Ascending aorta (tissue), 2 donors: Measurements from ENCODE around the gene NTNG2. TPM values are rescaled to one million over a fixed set of nuclear protein-coding genes. Genes with fewer than 3 reads are reported as not detected.

Experiments used
- DNase-seq, 2 donors: peaks; one replicate each; pipeline ENCODE4 v3.0.0-alpha.2; 2019; ENCODE audit warnings: low spot score in 2 of 2
- H3K27ac ChIP-seq, 2 donors: fragments of 200-600 bp; sonication (generic); one replicate each; pipeline ENCODE4 v1.5.1; 2016 to 2017; ENCODE audit warnings: mild to moderate bottlenecking in 1 of 2
- H3K27me3 ChIP-seq: fragments of 200-600 bp; sonication (generic); one replicate; pipeline ENCODE4 v1.5.1; 2017
- H3K36me3 ChIP-seq, 2 donors: fragments of 200-600 bp; sonication (generic); one replicate each; pipeline ENCODE4 v1.5.1; 2016
- H3K4me1 ChIP-seq, 2 donors: fragments of 200-600 bp; sonication (generic); one replicate each; pipeline ENCODE4 v1.5.1; 2016 to 2017; ENCODE audit warnings: mild to moderate bottlenecking in 1 of 2
- H3K4me3 ChIP-seq, 2 donors: fragments of 200-600 bp; sonication (generic); one replicate each; pipeline ENCODE4 v1.5.1; 2016 to 2017; ENCODE audit warnings: mild to moderate bottlenecking in 1 of 2
- H3K9me3 ChIP-seq, 2 donors: fragments of 200-600 bp; sonication (generic); one replicate each; pipeline ENCODE4 v1.5.1; 2016
- intact Hi-C: fragments of 100-400 bp; cut with DNase I; formaldehyde crosslinking; loops from one replicate; pipeline ENCODE4 v1.15.1; 2023
- total RNA-seq: library from RNA; depleted of rRNA; stranded (reverse); fragments of >200 nt; gene quantifications from one replicate; pipeline ENCODE4 v1.1.0, GENCODE V29; 2016
- TF ChIP-seq, protein P1 (sequence below), 3 experiments: fragments of 200-600 bp in 2 of 3; fragments of 450-650 bp in 1 of 3; sonication (generic) in 2 of 3; IDR thresholded peaks; one replicate each; pipeline ENCODE4 v1.5.1; 2016 to 2019; ENCODE audit warnings: antibody characterized with exemption in 3 of 3, mild to moderate bottlenecking in 1 of 3, moderate library complexity in 1 of 3

Gene NTNG2
- total RNA-seq, 1 donor from 2014 or later = 5.9 TPM

DNA sequence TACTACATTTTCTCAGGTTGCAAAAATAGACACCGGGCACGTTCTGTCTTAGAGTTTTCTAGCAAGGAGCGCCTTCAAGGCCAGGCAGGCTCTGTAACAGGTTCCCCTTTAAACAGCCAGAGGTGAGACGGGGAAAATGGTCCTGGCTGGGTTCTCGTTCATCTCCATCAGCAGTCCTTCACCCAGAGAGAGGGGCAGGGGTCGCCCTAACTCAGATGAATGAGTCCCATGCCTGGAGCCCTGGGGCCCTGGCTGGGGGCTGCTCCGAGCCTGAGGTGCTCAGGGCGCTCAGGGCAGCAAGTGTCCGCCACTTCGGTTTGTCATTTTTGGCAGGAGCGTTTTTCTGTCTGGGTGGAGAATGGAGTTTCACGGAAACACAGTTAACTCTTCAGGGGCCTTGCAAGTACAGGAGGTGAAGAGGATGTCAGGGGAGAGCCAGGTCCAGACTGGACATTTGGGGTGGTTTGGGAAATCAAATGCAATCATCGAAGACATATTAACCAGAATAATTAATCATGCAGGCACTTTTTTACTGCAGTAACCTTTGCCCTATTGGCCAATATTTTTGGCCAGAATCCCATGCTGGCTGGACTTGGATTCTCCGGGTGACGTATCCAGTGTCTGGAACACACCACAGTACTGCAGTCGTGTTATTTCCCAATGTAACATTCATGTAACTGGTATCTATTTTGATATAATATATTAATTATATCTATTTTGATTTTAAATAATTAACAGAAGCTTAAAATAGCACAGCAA is 2.9 kb downstream of the NTNG2 start:
- Histone ChIP-seq H3K4me1 (peaks cover 16 to 24% of the 10 kb centered on the region in 2 donors), H3K36me3 (no peaks in the 10 kb centered on the region), H3K4me3 (peak overlapping the region in 1 of 2 donors; percentile 14), H3K9me3 (no peaks in the 10 kb centered on the region), H3K27me3 (peaks cover 21% of the 10 kb centered on the region), H3K27ac (no peak overlapping the region)
- intact Hi-C loops = loop anchor here (5.0 kb wide), 1 partner anchor 78 kb away; no protein-coding TSS in a partner anchor
- TF ChIP-seq, protein P1, sequence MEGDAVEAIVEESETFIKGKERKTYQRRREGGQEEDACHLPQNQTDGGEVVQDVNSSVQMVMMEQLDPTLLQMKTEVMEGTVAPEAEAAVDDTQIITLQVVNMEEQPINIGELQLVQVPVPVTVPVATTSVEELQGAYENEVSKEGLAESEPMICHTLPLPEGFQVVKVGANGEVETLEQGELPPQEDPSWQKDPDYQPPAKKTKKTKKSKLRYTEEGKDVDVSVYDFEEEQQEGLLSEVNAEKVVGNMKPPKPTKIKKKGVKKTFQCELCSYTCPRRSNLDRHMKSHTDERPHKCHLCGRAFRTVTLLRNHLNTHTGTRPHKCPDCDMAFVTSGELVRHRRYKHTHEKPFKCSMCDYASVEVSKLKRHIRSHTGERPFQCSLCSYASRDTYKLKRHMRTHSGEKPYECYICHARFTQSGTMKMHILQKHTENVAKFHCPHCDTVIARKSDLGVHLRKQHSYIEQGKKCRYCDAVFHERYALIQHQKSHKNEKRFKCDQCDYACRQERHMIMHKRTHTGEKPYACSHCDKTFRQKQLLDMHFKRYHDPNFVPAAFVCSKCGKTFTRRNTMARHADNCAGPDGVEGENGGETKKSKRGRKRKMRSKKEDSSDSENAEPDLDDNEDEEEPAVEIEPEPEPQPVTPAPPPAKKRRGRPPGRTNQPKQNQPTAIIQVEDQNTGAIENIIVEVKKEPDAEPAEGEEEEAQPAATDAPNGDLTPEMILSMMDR (IDR thresholded peaks at IDR 0.05) = no peak
- DNase-seq = peak in 1 of 2 donors; percentile 76

DNA sequence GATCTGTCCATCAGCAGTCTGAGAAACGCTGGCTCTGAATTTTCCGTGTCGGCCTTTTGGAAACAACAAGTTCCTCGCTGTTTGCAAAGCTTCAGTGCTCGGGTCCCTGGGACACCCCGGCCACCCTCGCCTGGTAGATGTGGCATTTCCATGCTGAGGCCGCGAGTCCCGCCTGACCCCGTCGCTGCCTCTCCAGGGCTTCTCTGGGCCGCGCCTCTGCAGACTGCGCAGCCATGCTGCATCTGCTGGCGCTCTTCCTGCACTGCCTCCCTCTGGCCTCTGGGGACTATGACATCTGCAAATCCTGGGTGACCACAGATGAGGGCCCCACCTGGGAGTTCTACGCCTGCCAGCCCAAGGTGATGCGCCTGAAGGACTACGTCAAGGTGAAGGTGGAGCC is 4.7 kb downstream of the NTNG2 start:
- Histone ChIP-seq H3K36me3 (no peaks in the 10 kb centered on the region), H3K9me3 (no peaks in the 10 kb centered on the region), H3K4me1 (peaks cover 16 to 18% of the 10 kb centered on the region in 2 donors), H3K27ac (no peak overlapping the region), H3K4me3 (no peak overlapping the region), H3K27me3 (peaks cover 15% of the 10 kb centered on the region)
- DNase-seq = no peak
- TF ChIP-seq, protein P1 (IDR thresholded peaks at IDR 0.05) = no peak
- intact Hi-C loops = loop anchor here (5.0 kb wide), 1 partner anchor 76 kb away; no protein-coding TSS in a partner anchor

DNA sequence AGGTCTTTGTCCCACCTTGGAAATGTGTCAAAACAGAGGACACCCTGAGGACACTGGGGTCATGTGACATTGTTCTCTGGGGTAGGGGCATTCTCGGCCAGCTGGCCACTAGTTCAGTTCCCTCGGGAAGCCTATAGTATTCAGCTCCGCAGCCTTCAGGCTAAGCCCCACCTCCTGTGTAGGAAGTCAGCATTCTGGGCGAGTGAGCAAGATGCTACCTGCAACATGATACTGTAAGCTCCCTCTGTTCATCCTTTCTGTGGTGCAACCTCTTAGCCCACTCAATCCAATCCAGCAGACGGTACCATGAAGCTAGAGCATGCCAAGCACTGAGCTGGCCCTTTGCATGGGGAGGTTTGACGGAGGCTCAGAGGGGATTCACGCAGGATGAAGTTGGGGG is 5.3 kb downstream of the NTNG2 start:
- Histone ChIP-seq H3K36me3 (no peaks in the 10 kb centered on the region), H3K27me3 (peaks cover 15% of the 10 kb centered on the region), H3K4me3 (no peak overlapping the region), H3K4me1 (peaks cover 16 to 18% of the 10 kb centered on the region in 2 donors), H3K9me3 (no peaks in the 10 kb centered on the region), H3K27ac (no peak overlapping the region)
- TF ChIP-seq, protein P1 (IDR thresholded peaks at IDR 0.05) = no peak
- intact Hi-C loops = loop anchor here (5.0 kb wide), 1 partner anchor 75 kb away; no protein-coding TSS in a partner anchor
- no peak for DNase-seq

DNA sequence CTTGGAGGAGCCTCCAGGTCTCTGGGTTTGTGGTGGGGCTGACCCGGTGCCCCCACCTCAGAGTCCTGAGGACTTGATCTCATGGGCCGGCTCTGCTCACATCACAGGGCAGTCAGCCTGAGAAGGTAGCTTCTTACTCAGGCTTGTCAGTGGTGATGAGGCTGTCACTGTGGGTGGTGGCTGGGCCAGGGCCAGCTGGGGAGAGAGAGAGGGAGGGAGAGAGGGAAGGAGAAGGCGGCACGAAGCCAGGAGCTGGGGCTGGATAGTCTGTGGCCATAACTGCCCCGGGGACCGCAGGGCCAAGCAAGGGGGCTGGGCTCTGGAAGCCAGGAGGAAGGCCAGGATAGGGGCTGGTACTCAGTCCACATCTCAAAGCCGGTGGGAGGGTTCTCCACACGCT is 6.5 kb downstream of the NTNG2 start:
- H3K27me3 ChIP-seq = peaks cover 7% of the 10 kb centered on the region
- intact Hi-C loops = loop anchor here (5.0 kb wide), 1 partner anchor 74 kb away; no protein-coding TSS in a partner anchor

DNA sequence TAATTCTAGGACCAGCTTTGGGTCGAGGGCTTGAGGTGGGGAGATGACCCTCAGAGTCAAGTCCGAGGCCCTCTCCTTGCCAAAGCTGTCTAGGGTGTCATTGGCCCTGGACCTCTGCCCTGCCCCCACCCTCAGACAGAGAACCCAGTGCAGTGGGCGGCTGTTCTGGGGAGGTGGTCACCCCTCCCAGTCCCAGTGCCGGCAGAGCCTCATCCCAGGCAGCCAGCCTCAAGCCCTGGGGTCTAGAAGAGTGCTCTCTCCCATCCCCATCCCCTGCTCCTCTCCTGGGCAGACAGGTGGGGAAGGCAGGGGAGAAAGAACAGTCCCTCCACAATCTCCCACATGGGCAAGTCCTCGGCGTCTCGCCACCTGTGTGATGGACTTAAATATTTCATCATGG is 7.0 kb downstream of the NTNG2 start:
- H3K36me3 ChIP-seq = no peaks in the 10 kb centered on the region
- H3K4me1 ChIP-seq = peaks cover 6 to 7% of the 10 kb centered on the region in 2 donors
- H3K9me3 ChIP-seq = no peaks in the 10 kb centered on the region
- TF ChIP-seq, protein P1 (IDR thresholded peaks at IDR 0.05) = no peak
- H3K4me3 ChIP-seq = no peak overlapping the region
- intact Hi-C loops = loop anchor here (5.0 kb wide), 1 partner anchor 73 kb away; no protein-coding TSS in a partner anchor
- DNase-seq = no peak
- H3K27ac ChIP-seq = no peak overlapping the region
- peaks cover 7% of the 10 kb centered on the region for H3K27me3 ChIP-seq

More for the DNA sequence above, 6.5 kb downstream of the NTNG2 start:
- peaks cover 8 to 9% of the 10 kb centered on the region in 2 donors for H3K4me1 ChIP-seq
- DNase-seq = no peak
- H3K27ac ChIP-seq = no peak overlapping the region
- H3K36me3 ChIP-seq = no peaks in the 10 kb centered on the region
- TF ChIP-seq, protein P1 (IDR thresholded peaks at IDR 0.05) = no peak
- no peaks in the 10 kb centered on the region for H3K9me3 ChIP-seq
- H3K4me3 ChIP-seq = no peak overlapping the region
